ENCODE measurements around the gene PCDHB2.
A peak's percentile ranks its signal among the peaks of the same experiment; 100 is the strongest.
"Not testable (repeated sequence)": the region's sequence is repeated elsewhere in the genome, so short reads cannot be mapped to it uniquely, and the experiment has no call there.

The PCDHB2 gene

DNA sequence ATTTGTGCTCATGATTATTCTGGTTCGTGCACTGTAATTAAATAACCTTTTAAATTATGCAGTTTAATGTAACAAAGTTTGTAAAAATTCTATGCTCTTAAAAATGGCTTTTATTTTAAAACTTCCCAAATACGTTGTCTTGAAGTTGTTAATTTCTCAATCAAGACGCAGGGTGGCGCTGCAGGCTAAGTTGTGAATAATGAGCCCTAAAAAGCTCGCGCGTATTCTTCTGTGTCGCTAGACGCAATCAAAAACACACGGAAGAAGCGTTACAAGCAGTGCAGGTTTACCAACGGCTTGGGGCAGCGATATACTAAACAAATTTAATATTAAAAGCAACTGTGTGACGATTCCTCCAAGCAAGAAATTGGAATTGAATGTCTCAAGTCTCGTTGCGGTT is 27.1 kb downstream of the PCDHB2 start, which contains the start of gene PCDHB4:
PCDHB4 (plus strand) TSS at position 256 of the 400 bp plus-strand sequence. CDS start 181 bp downstream, outside the sequence.
- DNase-seq (no peak), ATAC-seq (no peak)
- Mint-ChIP-seq H3K27ac (no peak within 1 kb of the TSS), H3K4me1 (no peaks in the 10 kb centered on the region), H3K9me3 (peaks cover 5 to 13% of the 10 kb centered on the region in 2 donors), H3K4me3 (no peak within 1 kb of the TSS), H3K27me3 (peaks cover 28% of the 10 kb centered on the region)

DNA sequence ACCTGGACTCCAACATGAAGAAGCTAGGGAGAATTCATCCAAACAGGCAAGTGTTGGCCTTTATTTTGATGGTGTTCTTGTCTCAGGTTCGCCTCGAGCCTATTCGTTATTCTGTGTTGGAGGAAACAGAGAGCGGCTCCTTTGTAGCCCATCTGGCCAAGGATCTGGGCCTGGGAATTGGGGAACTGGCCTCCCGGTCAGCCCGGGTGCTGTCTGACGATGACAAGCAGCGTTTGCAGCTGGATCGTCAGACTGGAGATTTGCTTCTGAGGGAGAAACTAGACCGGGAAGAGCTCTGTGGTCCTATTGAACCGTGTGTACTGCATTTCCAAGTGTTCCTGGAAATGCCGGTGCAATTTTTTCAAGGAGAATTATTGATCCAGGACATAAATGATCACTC is 27.6 kb downstream of the PCDHB2 start:
- Mint-ChIP-seq H3K27ac (no peak overlapping the region), H3K27me3 (peaks cover 28% of the 10 kb centered on the region), H3K9me3 (peaks cover 5 to 9% of the 10 kb centered on the region in 2 donors), H3K4me3 (no peak overlapping the region), H3K4me1 (no peaks in the 10 kb centered on the region)
- ATAC-seq (no peak), DNase-seq (no peak)

DNA sequence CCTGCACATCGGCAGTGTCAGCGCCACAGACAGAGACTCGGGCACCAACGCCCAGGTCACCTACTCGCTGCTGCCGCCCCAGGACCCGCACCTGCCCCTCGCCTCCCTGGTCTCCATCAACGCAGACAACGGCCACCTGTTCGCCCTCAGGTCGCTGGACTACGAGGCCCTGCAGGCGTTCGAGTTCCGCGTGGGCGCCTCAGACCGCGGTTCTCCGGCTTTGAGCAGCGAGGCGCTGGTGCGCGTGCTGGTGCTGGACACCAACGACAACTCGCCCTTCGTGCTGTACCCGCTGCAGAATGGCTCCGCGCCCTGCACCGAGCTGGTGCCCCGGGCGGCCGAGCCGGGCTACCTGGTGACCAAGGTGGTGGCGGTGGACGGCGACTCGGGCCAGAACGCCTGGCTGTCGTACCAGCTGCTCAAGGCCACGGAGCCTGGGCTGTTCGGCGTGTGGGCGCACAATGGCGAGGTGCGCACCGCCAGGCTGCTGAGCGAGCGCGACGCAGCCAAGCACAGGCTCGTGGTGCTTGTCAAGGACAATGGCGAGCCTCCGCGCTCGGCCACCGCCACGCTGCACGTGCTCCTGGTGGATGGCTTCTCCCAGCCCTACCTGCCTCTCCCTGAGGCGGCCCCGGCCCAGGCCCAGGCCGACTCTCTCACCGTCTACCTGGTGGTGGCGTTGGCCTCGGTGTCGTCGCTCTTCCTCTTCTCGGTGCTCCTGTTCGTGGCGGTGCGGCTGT is 29.2 kb downstream of the PCDHB2 start:
- H3K4me1 Mint-ChIP-seq, ATAC-seq, DNase-seq, H3K9me3 Mint-ChIP-seq, H3K4me3 Mint-ChIP-seq, H3K27ac Mint-ChIP-seq: not testable (repeated sequence)
- peaks cover 35% of the 10 kb centered on the region for H3K27me3 Mint-ChIP-seq

DNA sequence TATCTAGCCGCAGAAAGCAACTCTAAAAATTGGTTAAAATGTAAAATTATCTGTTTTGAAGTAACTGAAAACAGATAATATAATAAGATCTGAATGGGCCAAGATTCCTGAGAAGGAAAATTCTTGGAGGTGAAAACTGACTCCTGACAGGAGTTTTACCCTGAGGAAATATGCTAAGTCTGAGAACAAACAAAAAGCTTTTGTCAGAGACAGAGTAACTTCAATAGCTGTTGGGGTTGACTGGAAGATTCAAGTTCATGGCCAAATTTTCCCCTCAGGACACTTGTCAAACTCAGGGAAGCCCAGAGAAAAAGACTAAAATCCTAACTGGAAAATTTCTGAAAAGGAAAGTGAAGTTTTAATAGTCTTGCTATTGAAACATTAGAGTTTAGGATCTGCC is 32.9 kb downstream of the PCDHB2 start:
- DNase-seq (no peak), ATAC-seq (no peak)
- peaks cover 24% of the 10 kb centered on the region for H3K27me3 Mint-ChIP-seq
- no peak overlapping the region for H3K4me3 Mint-ChIP-seq
- H3K9me3 Mint-ChIP-seq, result peaks cover 9% of the 10 kb centered on the region in 2 donors
- no peak overlapping the region for H3K27ac Mint-ChIP-seq
- H3K4me1 Mint-ChIP-seq, result no peaks in the 10 kb centered on the region

DNA sequence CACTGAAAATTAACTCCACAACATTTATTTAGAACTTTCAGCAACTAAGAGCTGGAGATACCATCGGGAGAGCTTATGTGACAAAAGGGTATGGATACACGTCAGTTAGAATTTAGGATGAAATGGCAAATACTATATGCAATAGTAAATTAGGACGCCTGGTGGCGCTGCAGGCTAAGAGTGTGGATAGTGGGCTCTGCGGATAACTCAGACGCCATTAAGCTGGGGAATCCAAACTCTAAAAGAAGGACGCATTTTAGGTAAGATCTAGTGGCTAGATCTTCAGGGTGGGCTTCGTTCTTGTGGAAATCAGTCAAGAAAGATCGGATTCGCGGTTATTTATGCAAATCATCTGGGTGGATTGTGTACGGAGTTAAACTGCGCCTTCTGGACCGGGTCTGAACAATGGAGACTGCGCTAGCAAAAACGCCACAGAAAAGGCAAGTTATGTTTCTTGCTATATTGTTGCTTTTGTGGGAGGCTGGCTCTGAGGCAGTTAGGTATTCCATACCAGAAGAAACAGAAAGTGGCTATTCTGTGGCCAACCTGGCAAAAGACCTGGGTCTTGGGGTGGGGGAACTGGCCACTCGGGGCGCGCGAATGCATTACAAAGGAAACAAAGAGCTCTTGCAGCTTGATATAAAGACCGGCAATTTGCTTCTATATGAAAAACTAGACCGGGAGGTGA is 40.8 kb downstream of the PCDHB2 start, which contains the start of gene PCDHB5:
PCDHB5 (plus strand) TSS at position 177 of the 688 bp plus-strand sequence; CDS start at position 406, 229 bp downstream.
- DNase-seq, result no peak

DNA sequence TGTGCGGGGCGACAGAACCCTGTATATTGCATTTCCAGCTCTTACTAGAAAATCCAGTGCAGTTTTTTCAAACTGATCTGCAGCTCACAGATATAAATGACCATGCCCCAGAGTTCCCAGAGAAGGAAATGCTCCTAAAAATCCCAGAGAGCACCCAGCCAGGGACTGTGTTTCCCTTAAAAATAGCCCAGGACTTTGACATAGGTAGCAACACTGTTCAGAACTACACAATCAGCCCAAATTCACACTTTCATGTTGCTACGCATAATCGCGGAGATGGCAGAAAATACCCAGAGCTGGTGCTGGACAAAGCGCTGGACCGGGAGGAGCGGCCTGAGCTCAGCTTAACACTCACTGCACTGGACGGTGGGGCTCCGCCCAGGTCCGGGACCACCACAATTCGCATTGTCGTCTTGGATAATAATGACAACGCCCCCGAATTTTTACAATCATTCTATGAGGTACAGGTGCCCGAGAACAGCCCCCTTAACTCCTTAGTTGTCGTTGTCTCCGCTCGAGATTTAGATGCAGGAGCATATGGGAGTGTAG is 41.4 kb downstream of the PCDHB2 start:
- Mint-ChIP-seq H3K27me3 (peaks cover 32% of the 10 kb centered on the region), H3K9me3 (peaks cover 25 to 32% of the 10 kb centered on the region in 2 donors), H3K27ac (no peak overlapping the region), H3K4me3 (no peak overlapping the region), H3K4me1 (peaks cover 7% of the 10 kb centered on the region)
- ATAC-seq (no peak), DNase-seq (no peak)

More for the DNA sequence above, 40.8 kb downstream of the PCDHB2 start, which contains the start of gene PCDHB5:
- no peak for ATAC-seq
- Mint-ChIP-seq H3K9me3 (peaks cover 29 to 32% of the 10 kb centered on the region in 2 donors), H3K4me1 (peaks cover 7% of the 10 kb centered on the region), H3K4me3 (peak within 1 kb of the TSS; percentile 11 to 46), H3K27ac (no peak within 1 kb of the TSS), H3K27me3 (peaks cover 32% of the 10 kb centered on the region)

DNA sequence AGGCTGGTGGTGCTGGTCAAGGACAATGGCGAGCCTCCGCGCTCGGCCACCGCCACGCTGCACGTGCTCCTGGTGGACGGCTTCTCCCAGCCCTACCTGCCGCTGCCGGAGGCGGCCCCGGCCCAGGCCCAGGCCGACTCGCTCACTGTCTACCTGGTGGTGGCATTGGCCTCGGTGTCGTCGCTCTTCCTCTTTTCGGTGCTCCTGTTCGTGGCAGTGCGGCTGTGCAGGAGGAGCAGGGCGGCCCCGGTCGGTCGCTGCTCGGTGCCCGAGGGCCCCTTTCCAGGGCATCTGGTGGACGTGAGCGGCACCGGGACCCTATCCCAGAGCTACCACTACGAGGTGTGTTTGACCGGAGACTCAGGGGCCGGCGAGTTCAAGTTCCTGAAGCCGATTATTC is 42.9 kb downstream of the PCDHB2 start:
- H3K27ac Mint-ChIP-seq, H3K4me3 Mint-ChIP-seq, ATAC-seq, H3K4me1 Mint-ChIP-seq, DNase-seq: not testable (repeated sequence)
- H3K9me3 Mint-ChIP-seq, result peaks cover 32 to 33% of the 10 kb centered on the region in 2 donors
- peaks cover 32% of the 10 kb centered on the region for H3K27me3 Mint-ChIP-seq
